Loucy (cell line): ENCODE measurements around the gene TRIP13.

Experiments
- H2AFZ ChIP-seq: fragments of 200-600 bp; sonication (generic); 2 replicates; pipeline ENCODE4 v1.6.0; 2016; ENCODE audit warnings: antibody characterized with exemption, mild to moderate bottlenecking, low read length, moderate library complexity
- H3F3A ChIP-seq: fragments of 200-600 bp; 2 replicates; pipeline ENCODE4 v1.6.0; 2016; ENCODE audit warnings: antibody characterized with exemption, low read depth, mild to moderate bottlenecking
- H3K27me3 ChIP-seq: fragments of 200-600 bp; sonication (generic); 2 replicates; pipeline ENCODE4 v1.6.1; 2014; ENCODE audit warnings: low read length, mild to moderate bottlenecking; ENCODE audit not compliant: insufficient read depth, poor library complexity, severe bottlenecking
- H3K36me3 ChIP-seq: fragments of 200-600 bp; sonication (generic); 2 replicates; pipeline ENCODE4 v1.6.1; 2016; ENCODE audit warnings: low read length; ENCODE audit not compliant: insufficient read depth
- H3K4me1 ChIP-seq: fragments of 200-600 bp; sonication (generic); 2 replicates; pipeline ENCODE4 v1.5.1; 2014; ENCODE audit warnings: low read length, mild to moderate bottlenecking; ENCODE audit not compliant: insufficient read depth, poor library complexity, severe bottlenecking
- H3K4me2 ChIP-seq: fragments of 200-600 bp; sonication (generic); 2 replicates; pipeline ENCODE4 v1.6.0; 2014; ENCODE audit warnings: antibody characterized with exemption, low read length, low read depth, mild to moderate bottlenecking; ENCODE audit not compliant: poor library complexity, severe bottlenecking
- H3K4me3 ChIP-seq: fragments of 200-600 bp; sonication (generic); 2 replicates; pipeline ENCODE4 v1.5.1; 2014; ENCODE audit warnings: low read length, mild to moderate bottlenecking, mixed read lengths; ENCODE audit not compliant: poor library complexity, severe bottlenecking
- H3K79me2 ChIP-seq: fragments of 200-600 bp; sonication (generic); 2 replicates; pipeline ENCODE4 v1.6.1; 2014; ENCODE audit warnings: low read length; ENCODE audit not compliant: insufficient read depth
- H3K9ac ChIP-seq: fragments of 200-600 bp; sonication (generic); 2 replicates; pipeline ENCODE4 v1.6.0; 2014; ENCODE audit warnings: mild to moderate bottlenecking, low read depth, low read length, moderate library complexity; ENCODE audit not compliant: poor library complexity, severe bottlenecking
- H3K9me2 ChIP-seq: fragments of 200-600 bp; sonication (generic); replicated peaks from 2 replicates; pipeline ENCODE4 v1.6.1; 2016; ENCODE audit warnings: low read depth, low read length, mixed read lengths
- H3K9me3 ChIP-seq: fragments of 200-600 bp; sonication (generic); 2 replicates; pipeline ENCODE4 v1.6.1; 2014; ENCODE audit warnings: mild to moderate bottlenecking, antibody characterized with exemption, low read length, low read depth; ENCODE audit not compliant: insufficient read depth
- H4K20me1 ChIP-seq: fragments of 200-600 bp; sonication (generic); 2 replicates; pipeline ENCODE4 v1.6.0; 2014; ENCODE audit warnings: antibody characterized with exemption, low read length, mild to moderate bottlenecking; ENCODE audit not compliant: insufficient read depth, poor library complexity, severe bottlenecking
- EZH2phosphoT487 ChIP-seq: fragments of 200-600 bp; IDR thresholded peaks from 2 replicates; pipeline ENCODE4 v1.6.1; 2018; ENCODE audit warnings: antibody characterized with exemption, mild to moderate bottlenecking, moderate library complexity, borderline replicate concordance
- TF ChIP-seq, protein P1 (sequence below): fragments of 200-600 bp; sonication (generic); conservative IDR thresholded peaks from 2 replicates; pipeline ENCODE4 v1.5.1; 2014; ENCODE audit warnings: mild to moderate bottlenecking, antibody characterized with exemption, low read length

Gene TRIP13

DNA sequence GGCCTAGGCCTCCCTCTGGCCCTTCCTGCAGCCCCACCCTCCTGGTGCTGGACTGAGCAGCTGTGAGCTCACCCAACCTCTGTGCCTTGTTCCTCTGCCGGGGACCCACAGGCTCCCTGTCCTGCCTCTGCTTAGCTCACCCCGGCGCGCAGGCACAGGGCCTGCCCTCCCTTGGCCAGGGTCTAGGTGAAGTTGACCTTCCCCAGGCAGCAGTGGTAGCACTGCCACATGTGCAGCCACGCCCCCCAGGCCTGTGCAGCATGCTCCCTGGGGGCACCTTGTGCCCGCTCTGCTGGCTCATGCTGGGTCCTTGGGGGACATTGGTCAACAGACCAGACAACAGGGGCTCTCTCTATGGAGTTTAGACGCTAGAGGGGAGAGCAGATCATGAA is 18.1 kb downstream of the TRIP13 start:
- Histone ChIP-seq H3K4me1 (no peaks in the 10 kb centered on the region), H3K36me3 (peaks cover 36% of the 10 kb centered on the region), H3K27me3 (no peaks in the 10 kb centered on the region), H3K9ac (no peak overlapping the region), H3K9me3 (no peaks in the 10 kb centered on the region), H3K79me2 (no peaks in the 10 kb centered on the region), H3K4me2 (no peak overlapping the region), H2AFZ (no peak overlapping the region), H3K9me2 (no peaks in the 10 kb centered on the region), H4K20me1 (no peaks in the 10 kb centered on the region), H3K4me3 (no peak overlapping the region), H3F3A (no peaks in the 10 kb centered on the region)
- no peak for TF ChIP-seq EZH2phosphoT487
- TF ChIP-seq, protein P1, sequence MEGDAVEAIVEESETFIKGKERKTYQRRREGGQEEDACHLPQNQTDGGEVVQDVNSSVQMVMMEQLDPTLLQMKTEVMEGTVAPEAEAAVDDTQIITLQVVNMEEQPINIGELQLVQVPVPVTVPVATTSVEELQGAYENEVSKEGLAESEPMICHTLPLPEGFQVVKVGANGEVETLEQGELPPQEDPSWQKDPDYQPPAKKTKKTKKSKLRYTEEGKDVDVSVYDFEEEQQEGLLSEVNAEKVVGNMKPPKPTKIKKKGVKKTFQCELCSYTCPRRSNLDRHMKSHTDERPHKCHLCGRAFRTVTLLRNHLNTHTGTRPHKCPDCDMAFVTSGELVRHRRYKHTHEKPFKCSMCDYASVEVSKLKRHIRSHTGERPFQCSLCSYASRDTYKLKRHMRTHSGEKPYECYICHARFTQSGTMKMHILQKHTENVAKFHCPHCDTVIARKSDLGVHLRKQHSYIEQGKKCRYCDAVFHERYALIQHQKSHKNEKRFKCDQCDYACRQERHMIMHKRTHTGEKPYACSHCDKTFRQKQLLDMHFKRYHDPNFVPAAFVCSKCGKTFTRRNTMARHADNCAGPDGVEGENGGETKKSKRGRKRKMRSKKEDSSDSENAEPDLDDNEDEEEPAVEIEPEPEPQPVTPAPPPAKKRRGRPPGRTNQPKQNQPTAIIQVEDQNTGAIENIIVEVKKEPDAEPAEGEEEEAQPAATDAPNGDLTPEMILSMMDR, result no peak

DNA sequence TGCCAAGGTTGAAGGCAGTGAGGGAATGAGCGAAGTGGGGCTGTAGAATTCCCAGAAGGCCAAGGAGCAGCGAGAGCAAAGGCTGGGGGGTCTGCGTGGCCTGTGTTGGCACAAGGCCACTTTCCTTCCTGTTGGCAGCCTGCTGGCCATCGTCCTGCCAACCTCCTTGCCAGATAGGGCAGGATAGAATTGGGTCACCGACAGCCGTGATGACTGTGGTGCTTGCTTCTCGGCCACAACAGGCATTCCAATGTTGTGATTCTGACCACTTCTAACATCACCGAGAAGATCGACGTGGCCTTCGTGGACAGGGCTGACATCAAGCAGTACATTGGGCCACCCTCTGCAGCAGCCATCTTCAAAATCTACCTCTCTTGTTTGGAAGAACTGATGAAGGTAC is 18.9 kb downstream of the TRIP13 start:
- Histone ChIP-seq H3K9me2 (no peaks in the 10 kb centered on the region), H3F3A (no peaks in the 10 kb centered on the region), H3K27me3 (no peaks in the 10 kb centered on the region), H3K4me2 (no peak overlapping the region), H3K36me3 (peaks cover 41% of the 10 kb centered on the region), H4K20me1 (no peaks in the 10 kb centered on the region), H3K79me2 (no peaks in the 10 kb centered on the region), H3K4me1 (no peaks in the 10 kb centered on the region), H2AFZ (no peak overlapping the region), H3K9ac (no peak overlapping the region), H3K4me3 (no peak overlapping the region), H3K9me3 (no peaks in the 10 kb centered on the region)
- no peak for TF ChIP-seq EZH2phosphoT487

DNA sequence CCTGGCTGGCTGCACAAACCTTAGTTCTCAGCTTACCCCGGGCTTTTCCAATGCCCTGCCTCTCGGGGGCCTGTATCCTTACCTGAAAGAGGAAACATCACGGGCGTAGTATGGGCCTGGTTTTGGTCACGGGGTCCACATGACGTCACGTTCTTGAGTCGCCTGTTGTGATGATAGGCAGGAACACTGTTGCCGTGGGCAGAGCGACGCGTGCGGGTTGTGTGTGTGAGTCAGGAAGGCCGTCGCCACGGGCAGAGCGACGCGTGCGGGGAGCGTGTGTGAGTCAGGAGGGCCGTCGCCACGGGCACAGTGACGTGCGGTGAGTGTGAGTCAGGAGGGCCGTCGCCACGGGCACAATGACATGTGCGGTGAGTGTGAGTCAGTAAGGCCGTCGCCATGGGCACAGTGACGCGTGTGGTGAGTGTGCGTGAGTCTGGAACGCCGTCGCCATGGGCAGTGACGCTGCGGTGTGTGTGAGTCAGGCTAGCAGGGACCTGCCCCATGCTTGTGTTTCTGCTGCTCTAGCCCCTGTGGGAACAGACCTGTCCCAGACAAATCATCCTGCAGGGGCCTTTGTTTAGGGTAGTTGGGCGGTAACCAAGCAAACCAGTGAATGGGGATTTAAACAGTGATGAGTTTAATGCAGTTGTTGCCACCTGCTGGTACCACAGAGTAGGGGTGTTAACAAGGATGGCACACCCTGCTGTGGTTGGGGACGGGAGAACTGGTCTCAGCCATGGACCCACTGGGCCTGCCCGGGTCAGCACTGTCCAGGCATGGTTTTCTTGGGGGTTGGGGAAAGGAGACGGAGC is 19.8 kb downstream of the TRIP13 start:
- H3K27me3 ChIP-seq, result no peaks in the 10 kb centered on the region
- no peaks in the 10 kb centered on the region for H3K9me2 ChIP-seq
- H3K4me2 ChIP-seq, result no peak overlapping the region
- no peaks in the 10 kb centered on the region for H3F3A ChIP-seq
- H3K4me3 ChIP-seq, result no peak overlapping the region
- peaks cover 39% of the 10 kb centered on the region; the same call in 1 of the 2 replicates for H3K36me3 ChIP-seq
- no peaks in the 10 kb centered on the region for H3K9me3 ChIP-seq
- H2AFZ ChIP-seq, result no peak overlapping the region
- H3K4me1 ChIP-seq, result no peaks in the 10 kb centered on the region
- no peaks in the 10 kb centered on the region for H3K79me2 ChIP-seq
- no peaks in the 10 kb centered on the region for H4K20me1 ChIP-seq
- TF ChIP-seq, protein P1, result peak; percentile 50
- TF ChIP-seq EZH2phosphoT487, result no peak
- H3K9ac ChIP-seq, result no peak overlapping the region

DNA sequence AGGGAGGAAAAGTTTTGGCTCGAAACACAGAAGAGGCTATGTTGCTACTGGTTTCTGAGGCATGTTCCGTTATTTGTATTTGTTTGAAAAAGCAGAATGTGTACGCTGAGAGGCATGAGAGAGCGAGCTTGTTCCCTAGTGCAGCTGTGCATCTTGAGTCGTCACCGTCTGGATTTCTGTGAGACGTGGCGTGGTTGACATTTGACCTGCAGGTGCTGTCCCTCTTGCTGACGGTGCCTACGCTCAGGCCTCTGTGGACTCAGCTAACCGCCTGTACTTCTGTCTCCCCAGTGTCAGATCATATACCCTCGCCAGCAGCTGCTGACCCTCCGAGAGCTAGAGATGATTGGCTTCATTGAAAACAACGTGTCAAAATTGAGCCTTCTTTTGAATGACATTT is 21.5 kb downstream of the TRIP13 start:
- no peaks in the 10 kb centered on the region for H3K9me2 ChIP-seq
- no peak overlapping the region for H3K4me2 ChIP-seq
- no peak overlapping the region for H2AFZ ChIP-seq
- no peaks in the 10 kb centered on the region for H3K79me2 ChIP-seq
- no peak overlapping the region for H3K4me3 ChIP-seq
- no peaks in the 10 kb centered on the region for H3F3A ChIP-seq
- no peak overlapping the region for H3K9ac ChIP-seq
- no peaks in the 10 kb centered on the region for H4K20me1 ChIP-seq
- peaks cover 25% of the 10 kb centered on the region; the same call in 1 of the 2 replicates for H3K36me3 ChIP-seq
- H3K27me3 ChIP-seq, result no peaks in the 10 kb centered on the region
- H3K9me3 ChIP-seq, result no peaks in the 10 kb centered on the region
- no peaks in the 10 kb centered on the region for H3K4me1 ChIP-seq
- TF ChIP-seq, protein P1, result no peak
- TF ChIP-seq EZH2phosphoT487, result no peak
